HG03139 (cell line): ENCODE results near the gene ST6GALNAC5.

Source experiments
- ATAC-seq: cut with Tn5 transposase; IDR thresholded peaks from one replicate; pipeline ENCODE4 v1.9.1; 2021; ENCODE audit not compliant: unreplicated experiment

ST6GALNAC5 gene

DNA sequence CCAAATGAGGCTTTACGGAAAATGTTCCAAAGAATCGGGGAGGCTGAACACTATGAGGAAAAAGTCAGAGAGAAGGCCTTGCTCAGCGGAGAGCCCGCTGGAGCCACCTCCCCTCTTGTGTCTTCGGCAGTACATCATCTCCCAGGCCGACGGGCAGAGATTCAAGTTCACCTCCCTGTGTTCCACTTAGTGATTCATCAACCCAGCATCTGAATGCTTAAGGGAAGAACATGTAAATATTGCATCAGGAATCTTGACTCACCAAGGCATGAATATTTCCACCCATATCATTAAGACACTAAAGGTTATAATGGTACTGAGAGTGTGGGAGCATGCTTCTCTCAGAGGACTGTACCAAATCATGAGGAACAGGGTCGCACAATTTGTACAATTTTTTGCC lies 172.5 kb downstream of the ST6GALNAC5 start:
- ATAC-seq: no peak

DNA sequence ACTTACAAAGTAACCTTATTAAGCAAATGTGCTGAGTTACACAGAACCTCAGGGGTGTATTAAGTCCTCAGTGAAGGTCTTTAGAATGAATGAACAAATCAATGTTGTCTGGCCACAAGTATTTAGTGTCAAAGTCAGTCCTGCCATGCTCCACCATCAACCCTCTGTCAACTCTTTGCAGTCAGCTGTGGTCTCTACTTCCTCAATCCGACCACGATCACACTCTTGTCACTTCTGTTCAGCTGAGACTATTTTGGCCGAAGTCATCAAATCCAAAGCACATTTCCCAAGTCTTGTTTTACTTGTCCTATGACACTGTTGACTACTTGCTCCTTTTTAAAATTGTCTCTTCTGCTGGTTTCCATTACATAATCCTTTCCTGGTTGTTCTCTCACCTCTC lies 173.5 kb downstream of the ST6GALNAC5 start:
- no peak for ATAC-seq

DNA sequence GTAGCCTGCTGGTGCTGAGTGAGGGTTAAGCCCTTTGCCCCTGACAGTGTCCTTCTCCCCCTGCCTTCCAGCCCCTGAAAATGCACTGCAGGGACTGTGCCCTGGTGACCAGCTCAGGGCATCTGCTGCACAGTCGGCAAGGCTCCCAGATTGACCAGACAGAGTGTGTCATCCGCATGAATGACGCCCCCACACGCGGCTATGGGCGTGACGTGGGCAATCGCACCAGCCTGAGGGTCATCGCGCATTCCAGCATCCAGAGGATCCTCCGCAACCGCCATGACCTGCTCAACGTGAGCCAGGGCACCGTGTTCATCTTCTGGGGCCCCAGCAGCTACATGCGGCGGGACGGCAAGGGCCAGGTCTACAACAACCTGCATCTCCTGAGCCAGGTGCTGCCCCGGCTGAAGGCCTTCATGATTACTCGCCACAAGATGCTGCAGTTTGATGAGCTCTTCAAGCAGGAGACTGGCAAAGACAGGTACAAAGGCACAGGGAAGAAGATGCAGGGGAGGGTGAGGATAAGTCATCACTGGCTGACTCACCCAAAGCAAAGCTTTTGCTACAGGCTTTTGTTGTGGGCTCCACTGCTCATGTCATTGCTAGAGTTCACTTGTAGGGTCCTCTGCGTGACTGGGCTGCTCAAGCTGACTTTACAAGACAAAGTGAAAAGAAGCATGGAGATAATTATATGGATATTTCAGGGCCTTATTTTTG lies 177.0 kb downstream of the ST6GALNAC5 start:
- ATAC-seq: no peak

DNA sequence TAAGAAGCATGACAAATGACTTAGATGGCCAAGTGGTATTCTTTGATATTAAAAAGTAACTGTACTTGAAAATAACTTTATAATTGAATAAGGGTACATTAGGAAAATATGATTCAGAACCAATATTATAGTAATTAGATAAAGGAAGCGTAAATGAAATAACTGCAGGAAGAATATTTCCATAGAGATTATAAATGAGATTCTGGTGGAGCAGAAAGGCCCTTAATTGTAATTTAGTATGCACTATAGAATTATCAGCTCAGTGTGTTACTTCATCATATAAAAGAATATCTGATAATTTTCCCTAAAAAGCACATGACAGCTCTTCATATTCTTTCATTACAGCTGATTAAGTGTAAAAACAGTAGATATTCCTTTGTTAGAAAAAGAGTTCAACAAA lies 180.3 kb downstream of the ST6GALNAC5 start:
- no peak for ATAC-seq

DNA sequence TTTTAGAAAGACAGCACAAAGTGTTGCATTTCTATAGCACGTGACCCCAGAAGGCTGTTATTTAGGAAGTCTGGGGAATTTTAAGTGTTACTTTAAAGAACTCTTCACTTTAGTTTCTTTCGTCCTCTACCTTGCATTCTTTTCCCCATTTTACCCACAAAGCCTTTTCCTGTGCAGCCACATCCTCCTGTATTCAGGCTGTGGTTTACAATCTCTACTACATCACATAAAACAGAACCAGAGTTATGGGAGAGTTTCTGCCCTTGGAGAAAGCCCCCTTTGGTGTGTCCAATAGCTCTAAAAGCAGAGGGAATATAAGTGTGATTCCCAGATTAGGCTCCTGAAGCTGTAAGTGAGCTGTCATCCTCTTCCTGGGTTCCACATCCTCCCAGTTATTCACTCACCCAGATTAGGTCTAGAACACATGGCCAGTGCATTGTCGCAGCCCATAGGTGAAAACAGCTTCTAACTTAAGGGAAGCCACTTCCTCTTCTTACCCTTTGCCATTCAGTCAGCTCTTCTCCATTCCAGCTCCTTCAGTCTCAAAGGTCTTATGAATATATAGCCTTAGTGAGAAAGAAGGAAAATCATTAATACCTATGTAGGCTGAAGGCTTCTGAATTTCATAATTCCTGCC lies 180.8 kb downstream of the ST6GALNAC5 start:
- no peak for ATAC-seq

DNA sequence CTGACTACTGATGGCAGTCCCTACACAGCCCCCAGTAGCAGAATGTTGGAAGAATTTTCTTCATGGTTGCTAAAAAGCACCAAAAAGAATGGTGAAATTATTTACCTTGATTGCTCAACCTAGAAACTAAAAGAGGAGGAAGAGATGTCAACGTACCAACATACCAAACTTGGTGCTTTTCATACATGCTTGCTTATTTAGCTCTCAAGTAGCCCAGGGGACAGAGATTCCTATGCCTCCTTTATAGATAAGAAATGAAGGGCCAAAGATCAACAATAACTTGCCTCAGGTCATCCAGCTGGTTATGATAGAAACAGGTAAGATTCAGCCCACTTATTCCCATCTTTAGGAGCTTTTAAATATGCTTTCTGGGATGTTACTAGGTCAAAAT lies 181.3 kb downstream of the ST6GALNAC5 start:
- ATAC-seq: no peak

DNA sequence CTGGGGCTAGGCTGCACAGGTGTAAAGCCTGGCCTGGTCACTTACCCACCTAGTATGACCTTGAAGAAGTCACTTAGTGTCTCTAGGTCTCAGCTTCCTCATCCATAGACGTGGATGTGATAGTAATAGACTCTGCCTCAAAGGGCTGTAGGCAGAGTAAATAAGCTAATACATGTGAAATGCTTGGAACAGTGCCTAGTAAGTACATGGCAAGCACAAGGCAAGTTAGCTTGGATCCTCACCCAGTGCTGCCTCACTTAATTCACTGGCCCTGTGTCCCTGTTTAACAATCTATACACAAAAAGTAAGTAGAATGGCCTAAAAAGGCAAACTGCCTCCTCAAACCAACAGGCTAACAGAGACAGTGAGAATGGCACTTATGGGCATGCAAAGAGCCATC lies 184.1 kb downstream of the ST6GALNAC5 start:
- ATAC-seq: no peak

DNA sequence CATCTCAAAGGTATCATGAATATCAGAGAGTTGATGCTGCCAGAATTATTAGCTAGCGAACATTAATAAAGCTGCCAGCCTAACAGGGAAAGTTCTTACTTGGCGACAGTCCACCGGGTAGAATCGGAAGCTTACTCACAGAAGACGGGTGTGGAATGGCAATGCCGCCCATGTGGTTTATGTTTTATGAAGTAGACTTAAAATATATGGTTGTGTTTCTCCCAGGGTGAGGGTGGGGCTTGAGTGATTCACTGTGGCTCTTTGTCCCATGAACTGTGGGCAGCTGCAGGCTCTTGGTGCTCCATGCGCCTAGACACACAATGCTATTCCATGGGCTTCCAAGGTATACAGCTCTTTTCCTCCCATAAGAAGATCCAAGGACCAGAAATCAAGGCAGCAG lies 189.2 kb downstream of the ST6GALNAC5 start:
- no peak for ATAC-seq

DNA sequence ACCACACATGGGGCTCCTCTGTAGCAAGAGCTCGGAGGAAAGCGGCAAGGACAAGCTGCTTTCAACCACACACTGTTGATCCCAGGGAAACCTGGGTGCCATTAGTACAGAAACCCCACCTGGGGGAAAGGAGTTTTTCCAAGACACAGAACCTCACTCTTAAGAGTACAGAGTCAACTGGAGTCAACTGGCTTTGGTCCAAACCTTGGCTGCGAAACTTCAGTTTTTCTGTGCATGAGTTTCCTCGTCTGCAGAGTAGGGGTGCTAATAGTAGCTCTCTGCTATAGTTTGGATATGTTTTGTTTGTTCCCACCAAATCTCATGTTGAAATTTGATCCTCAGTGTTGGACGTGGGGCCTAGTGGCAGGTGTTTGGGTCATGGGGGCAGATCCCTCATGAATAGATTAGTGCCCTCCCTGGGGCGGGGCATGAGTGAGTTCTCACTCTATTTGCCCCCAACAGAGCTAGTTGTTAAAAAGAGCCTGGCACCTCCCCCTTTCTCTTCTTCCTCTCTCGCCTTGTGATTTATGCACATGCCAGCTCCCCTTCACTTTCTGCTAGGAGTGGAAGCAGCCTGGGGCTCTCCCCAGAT lies 190.8 kb downstream of the ST6GALNAC5 start:
- ATAC-seq: no peak

DNA sequence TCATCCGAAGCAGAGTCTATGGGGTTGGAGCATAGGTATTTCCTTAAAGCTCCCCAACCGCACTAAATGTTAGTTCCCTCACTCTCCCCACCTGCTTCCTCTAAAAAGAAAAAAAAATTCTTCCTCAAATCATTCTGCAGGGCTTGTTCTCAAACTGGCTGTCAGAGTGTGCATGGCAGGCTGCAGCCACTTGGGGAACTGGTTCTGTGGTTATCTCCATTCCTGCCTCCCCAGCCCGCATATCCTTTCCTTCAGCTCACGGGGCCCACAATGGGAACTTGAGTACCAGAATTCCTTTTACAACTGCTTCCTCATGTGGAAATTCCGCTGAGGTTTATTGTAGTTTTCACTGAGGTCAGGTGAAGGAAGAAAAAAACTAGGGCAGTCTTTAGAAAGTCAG lies 192.7 kb downstream of the ST6GALNAC5 start:
- no peak for ATAC-seq

DNA sequence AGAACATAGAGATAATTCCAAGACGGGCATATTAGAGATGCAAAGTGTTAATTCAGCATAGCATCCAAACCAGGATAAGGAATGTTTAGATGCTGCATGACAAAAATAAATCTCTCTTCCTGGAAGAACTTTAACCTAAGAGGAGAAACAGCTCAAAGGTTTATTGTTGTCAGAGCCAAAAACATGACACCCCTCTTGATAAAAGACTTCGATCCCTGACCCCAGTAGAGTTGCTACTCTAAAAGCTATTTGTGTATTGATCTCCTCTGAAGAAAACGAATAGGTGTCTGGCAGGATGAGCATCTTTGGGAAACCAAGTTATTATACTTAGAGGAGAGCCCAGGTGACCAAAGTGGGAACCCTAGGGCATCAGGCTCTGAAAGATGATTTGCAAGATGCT lies 193.9 kb downstream of the ST6GALNAC5 start:
- ATAC-seq: no peak

DNA sequence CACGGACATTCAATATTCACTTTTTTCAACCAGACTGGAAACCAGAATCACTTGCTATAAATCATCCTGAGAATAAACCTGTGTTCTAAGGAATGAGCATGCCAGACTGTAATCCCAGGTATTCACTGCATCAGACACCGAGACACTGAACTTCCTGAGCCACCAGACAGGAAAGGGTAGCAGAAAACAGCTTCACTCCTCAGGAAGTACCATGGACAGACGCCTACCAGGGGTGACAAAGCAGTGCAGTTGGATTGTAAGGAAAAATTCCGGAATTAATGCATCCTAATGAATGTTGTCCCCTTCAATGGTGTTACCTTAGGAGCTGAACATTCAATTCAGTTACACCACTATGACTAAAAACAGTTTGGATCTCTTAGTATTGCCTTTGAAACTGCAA lies 195.8 kb downstream of the ST6GALNAC5 start:
- no peak for ATAC-seq

DNA sequence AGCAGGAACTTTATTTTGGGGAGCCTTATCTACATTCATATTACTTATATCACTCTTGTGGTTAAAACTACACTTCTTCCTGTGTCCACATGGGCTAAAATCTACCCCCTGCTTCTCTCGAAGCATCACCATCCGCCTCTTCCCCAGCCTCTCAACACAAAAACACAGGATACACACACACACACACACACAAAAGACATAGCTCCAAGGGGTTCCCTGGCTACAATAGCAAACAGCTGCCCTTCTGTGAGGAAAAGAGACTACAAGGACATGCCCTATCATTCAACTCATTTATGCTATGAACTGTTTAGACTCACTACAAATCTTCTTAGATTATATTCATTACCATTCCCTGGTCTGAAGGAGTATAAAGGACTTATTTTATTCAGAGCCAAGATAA lies 197.0 kb downstream of the ST6GALNAC5 start:
- no peak for ATAC-seq

DNA sequence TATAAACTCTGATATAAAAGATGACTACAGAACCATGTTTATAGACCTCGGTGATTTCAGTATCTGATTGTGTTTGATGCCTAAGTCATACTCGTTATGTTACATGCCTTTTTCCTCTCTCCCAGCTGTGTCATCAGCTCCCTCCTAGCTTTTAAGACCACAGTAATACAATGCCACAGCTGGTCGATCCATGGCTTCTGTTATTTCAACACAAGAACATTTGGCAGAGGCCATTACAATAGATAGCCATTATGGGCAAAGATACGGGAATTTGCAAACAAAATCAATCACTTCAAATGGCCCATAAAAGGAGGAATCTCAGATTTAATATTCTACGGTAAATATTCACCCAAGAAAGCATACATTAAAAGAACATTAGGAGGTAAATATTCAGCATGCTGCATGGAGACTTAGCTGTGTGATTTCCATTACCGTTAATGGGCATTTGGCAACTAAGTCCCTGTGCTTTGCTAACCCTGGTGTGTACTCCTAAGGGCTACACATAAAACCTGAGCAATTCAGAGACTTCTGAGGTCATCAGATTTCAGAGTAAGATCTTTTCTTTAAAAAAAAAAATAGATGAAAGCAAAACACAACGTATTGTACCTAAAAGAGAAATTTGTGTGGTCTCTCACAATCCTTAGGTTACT lies 198.5 kb downstream of the ST6GALNAC5 start:
- no peak for ATAC-seq

DNA sequence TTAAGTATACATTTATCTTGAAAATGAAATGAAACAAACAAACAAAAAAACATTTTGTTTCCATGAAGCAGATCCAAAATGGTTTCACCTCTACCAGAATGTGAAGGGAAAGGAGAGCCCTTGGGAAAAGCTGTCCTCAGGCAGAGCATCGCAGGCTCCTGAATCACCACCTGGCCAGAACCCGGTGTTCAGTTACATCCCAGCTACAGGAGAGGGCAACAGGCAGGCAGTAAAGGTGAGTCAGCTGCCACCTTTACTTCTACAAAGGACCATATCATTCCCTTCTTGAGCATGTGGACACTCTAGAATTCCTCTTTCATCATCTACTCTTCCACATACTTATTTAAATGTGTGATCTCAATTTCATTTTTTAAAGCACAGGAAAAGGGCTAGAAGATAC lies 200.7 kb downstream of the ST6GALNAC5 start:
- ATAC-seq: no peak

DNA sequence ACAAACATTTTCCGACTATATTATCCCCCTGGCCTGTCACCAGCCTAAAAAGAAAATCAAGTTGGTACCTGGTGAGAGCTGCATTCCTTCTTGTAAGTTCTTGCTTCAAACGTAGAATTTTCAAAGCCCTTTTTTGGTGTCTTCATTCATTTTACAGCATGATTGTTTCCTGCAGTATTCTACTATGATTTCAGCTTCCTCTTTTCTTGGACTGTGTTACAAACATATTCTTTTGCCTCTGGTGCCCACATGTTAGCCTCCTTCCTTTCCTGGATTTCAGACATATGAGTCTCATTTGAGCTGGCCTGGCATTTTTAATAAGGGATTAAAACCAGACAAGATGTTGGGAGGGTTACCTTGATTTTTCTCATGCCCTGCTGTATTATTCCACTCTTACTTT lies 209.5 kb downstream of the ST6GALNAC5 start:
- no peak for ATAC-seq

DNA sequence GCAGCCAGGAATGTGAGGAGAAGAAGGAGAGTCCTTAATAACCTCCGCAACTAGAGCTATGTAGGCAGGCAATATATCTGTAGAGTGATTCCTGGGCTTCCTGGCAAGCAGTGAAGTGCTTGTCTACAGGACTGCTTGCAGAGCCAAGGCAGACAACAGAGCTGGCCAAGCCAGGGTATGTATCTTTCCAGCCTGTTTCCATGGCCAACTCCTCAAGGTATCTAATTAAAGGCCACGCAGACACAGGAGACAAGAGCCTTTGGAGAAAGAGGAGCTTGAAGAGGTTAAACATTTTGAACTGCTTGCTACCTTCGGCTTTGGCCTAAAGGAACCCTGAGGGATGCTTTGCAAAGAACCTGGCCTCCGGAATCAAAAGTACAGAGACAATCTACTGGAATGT lies 214.6 kb downstream of the ST6GALNAC5 start:
- no peak for ATAC-seq

DNA sequence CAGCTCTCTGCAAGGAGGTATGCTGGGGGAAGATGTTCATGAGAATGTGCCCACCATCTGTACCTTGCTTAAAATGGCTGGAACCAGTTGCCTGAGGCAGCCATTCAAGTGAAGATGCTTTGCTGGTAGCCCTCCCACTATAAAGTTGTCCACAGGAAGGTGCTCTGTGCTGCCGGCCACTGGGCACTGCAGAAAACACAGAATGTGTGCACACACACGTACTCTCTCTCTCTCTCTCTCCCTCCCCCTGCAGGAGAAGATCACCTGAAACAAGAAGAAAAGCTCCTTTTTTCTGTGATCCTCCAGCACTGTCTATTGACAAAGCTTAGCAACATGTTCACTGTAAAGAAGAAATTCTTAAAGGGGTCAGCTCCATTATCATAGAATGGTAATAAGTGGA lies 217.2 kb downstream of the ST6GALNAC5 start:
- ATAC-seq: no peak

DNA sequence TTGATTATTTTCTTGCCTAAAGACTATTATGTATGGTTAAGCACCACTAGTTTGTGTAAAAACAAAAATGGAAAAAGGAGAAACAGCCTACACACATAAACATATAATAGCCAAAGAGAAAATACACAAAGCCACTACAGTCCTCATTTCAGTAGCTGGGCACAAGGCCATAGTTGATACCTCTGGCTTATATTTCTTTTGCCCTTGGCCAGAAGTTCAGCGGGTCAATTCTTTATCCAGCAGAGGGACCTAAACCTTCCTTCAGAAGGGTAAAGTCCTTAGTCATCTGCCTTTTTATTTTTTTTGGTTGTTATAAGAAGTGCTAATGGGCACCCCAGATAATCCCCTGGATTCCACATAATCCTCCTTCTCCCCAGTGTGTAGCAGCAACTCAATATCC lies 217.8 kb downstream of the ST6GALNAC5 start:
- ATAC-seq: no peak

DNA sequence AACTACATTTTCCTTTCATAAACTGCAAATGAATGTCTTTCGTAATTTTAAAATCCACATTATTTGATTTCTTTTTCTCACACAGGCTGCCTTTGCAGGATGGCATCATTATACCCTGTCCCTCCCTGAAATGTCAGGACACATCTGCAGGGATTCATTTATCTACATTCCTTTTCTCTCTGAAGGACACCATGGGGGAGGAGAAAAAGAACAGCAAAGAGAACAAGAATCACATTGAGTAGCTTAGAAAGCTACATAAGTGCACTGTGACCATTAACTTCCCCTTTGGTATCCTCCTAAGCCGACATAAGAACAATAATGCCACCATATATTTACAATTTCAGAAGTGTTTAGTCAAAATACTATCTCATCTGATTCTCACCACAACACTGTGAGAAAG lies 222.5 kb downstream of the ST6GALNAC5 start:
- no peak for ATAC-seq

DNA sequence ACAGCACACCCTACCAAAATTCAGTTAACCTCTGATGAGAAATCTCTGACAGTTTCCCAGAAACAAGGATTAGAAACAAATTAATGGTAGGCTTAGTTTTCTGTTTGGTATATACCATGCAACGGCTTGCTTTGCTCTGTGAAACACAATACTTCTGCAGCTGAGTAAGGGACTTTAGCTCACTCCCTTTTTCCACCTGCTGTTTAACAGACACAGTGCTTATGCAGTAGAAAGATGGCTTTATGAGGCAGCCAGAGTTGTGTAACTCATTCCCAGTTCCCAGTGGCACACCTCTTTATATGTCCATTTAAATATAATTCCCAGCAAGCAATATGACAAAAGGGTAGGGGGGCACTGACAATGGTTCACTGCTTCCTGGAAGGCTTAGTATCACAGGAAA lies 228.0 kb downstream of the ST6GALNAC5 start:
- no peak for ATAC-seq
